Esophagus squamous epithelium (tissue), 5 donors: ENCODE data around the gene ANKFN1. TPM values are rescaled to one million over a fixed set of nuclear protein-coding genes. Genes with fewer than 3 reads are reported as not detected.

ENCODE experiments used
- DNase-seq: peaks from one replicate; lab custom pipeline; 2025; lab: John Stamatoyannopoulos, UW
- H3K27ac ChIP-seq, 4 donors: fragments of 200-600 bp; sonication (generic); one replicate each; pipeline ENCODE4 v1.5.1; 2016 to 2019; ENCODE audit warnings: mild to moderate bottlenecking in 1 of 4
- H3K27me3 ChIP-seq, 4 donors: fragments of 200-600 bp; sonication (generic); 1 replicate in 3 of 4; 2 replicates in 1 of 4; pipeline versions ENCODE4 v1.5.1 to v1.6.0; 2017 to 2021; ENCODE audit warnings: antibody characterized with exemption in 1 of 4
- H3K36me3 ChIP-seq, 3 donors: fragments of 200-600 bp; sonication (generic); one replicate each; pipeline ENCODE4 v1.5.1; 2016 to 2019
- H3K4me1 ChIP-seq, 3 donors: fragments of 200-600 bp; sonication (generic); one replicate each; pipeline ENCODE4 v1.5.1; 2017 to 2019
- H3K4me3 ChIP-seq, 4 donors: fragments of 200-600 bp; sonication (generic); 1 replicate in 3 of 4; 2 replicates in 1 of 4; pipeline ENCODE4 v1.5.1; 2016 to 2019; ENCODE audit warnings: mild to moderate bottlenecking in 2 of 4, moderate library complexity in 1 of 4
- H3K9me3 ChIP-seq, 3 donors: fragments of 200-600 bp; sonication (generic); one replicate each; pipeline ENCODE4 v1.5.1; 2016 to 2019
- POLR2A ChIP-seq, 4 donors: fragments of 450-650 bp; IDR thresholded peaks; one replicate each; pipeline ENCODE4 v1.6.1; 2017; ENCODE audit warnings: antibody characterized with exemption in 4 of 4, mild to moderate bottlenecking in 4 of 4, moderate library complexity in 3 of 4
- WGBS, 2 donors: methylation state at CpG; one replicate each; pipeline ENCODE4 v1.1.5; 2018; 5-methylcytosine and 5-hydroxymethylcytosine counted together
- intact Hi-C: fragments of 100-400 bp; cut with DNase I; formaldehyde crosslinking; loops from one replicate; pipeline ENCODE4 v1.15.0; 2022
- total RNA-seq, 4 donors: library from RNA; depleted of rRNA; stranded (reverse); fragments of >200 nt; gene quantifications; one replicate each; pipeline ENCODE4 v1.1.0, GENCODE V29; 2016
- TF ChIP-seq, protein P1 (sequence below), 6 experiments: fragments of 450-650 bp in 4 of 6; fragments of 200-600 bp in 2 of 6; sonication (generic) in 2 of 6; IDR thresholded peaks; one replicate each; pipeline ENCODE4 v1.5.1; 2016 to 2019; ENCODE audit warnings: antibody characterized with exemption in 6 of 6, mild to moderate bottlenecking in 4 of 6, moderate library complexity in 4 of 6
- donor health status: DM: yes; HTN: yes; CAD: no.

Gene ANKFN1
- total RNA-seq, 4 donors from 2014 or later: under 0.01 to 0.31 TPM; not detected in 2

DNA sequence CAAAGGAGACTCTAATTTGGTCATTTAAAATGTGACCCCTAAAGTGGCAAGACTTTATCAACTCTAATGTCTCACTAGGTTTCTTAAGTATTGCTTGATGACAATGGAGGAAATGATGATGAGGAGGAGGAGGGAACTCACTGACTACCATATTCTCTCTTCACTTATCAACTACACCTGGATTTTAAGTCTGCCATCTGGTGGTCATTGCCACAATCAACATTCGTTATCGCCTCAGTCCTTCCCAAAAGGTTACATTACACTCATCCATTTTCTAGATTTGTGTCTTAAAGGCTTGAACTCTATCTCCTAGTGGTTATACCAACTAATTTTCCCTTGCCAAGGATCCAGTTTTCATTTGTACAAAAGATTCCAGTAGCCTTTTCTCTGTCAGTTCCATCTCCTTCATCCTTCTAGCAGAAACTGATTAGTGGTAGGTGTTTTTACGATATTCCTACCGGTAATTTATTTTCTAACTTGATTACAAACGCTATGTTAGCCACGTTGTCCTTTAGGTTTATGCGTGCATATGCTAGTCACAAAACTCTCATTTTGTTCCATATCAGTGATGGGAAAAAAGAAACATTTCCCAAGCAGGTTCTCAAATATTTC is 325.7 kb downstream of the ANKFN1 start:
- intact Hi-C loops: no loop called here

DNA sequence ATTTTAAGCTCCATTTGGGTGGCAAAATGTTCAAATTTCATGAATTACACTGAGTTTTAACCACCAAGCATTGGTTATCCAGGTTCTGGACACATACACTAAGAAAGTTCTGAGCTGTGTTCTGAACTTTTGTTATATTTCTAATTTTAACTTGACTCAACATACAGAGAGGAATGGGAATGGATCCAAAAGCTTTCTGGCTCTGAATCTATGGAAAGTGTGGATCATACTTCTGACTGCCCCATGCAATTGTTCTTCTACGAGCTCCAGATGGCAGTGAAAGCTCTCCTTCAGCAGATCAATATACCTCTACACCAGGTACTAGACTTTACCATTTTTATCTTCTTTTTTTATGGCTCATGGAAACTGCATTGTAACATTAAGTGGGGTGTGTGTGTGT is 327.2 kb downstream of the ANKFN1 start:
- H3K27me3 ChIP-seq: no peaks in the 10 kb centered on the region
- no peaks in the 10 kb centered on the region for H3K9me3 ChIP-seq
- no peak overlapping the region for H3K27ac ChIP-seq
- DNase-seq: no peak
- intact Hi-C loops: no loop called here
- TF ChIP-seq POLR2A (IDR thresholded peaks at IDR 0.05): no peak
- TF ChIP-seq, protein P1, sequence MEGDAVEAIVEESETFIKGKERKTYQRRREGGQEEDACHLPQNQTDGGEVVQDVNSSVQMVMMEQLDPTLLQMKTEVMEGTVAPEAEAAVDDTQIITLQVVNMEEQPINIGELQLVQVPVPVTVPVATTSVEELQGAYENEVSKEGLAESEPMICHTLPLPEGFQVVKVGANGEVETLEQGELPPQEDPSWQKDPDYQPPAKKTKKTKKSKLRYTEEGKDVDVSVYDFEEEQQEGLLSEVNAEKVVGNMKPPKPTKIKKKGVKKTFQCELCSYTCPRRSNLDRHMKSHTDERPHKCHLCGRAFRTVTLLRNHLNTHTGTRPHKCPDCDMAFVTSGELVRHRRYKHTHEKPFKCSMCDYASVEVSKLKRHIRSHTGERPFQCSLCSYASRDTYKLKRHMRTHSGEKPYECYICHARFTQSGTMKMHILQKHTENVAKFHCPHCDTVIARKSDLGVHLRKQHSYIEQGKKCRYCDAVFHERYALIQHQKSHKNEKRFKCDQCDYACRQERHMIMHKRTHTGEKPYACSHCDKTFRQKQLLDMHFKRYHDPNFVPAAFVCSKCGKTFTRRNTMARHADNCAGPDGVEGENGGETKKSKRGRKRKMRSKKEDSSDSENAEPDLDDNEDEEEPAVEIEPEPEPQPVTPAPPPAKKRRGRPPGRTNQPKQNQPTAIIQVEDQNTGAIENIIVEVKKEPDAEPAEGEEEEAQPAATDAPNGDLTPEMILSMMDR (IDR thresholded peaks at IDR 0.05): no peak
- H3K36me3 ChIP-seq: no peaks in the 10 kb centered on the region
- 26 to 32% methylated on average over 1 of the region's 1 CpG for WGBS, 2 donors
- H3K4me3 ChIP-seq: no peak overlapping the region
- no peaks in the 10 kb centered on the region for H3K4me1 ChIP-seq

More for the DNA sequence above, 325.7 kb downstream of the ANKFN1 start:
- H3K36me3 ChIP-seq: no peaks in the 10 kb centered on the region
- no peaks in the 10 kb centered on the region for H3K9me3 ChIP-seq
- no peaks in the 10 kb centered on the region for H3K27me3 ChIP-seq
- H3K27ac ChIP-seq: no peak overlapping the region
- H3K4me3 ChIP-seq: no peak overlapping the region
- TF ChIP-seq POLR2A (IDR thresholded peaks at IDR 0.05): no peak
- TF ChIP-seq, protein P1 (IDR thresholded peaks at IDR 0.05): peak in 3 of 6 experiments; percentile 20 to 46 (median 31)
- no peak for DNase-seq
- 75 to 77% methylated on average over 7 of the region's 7 CpGs for WGBS, 2 donors
- no peaks in the 10 kb centered on the region for H3K4me1 ChIP-seq

DNA sequence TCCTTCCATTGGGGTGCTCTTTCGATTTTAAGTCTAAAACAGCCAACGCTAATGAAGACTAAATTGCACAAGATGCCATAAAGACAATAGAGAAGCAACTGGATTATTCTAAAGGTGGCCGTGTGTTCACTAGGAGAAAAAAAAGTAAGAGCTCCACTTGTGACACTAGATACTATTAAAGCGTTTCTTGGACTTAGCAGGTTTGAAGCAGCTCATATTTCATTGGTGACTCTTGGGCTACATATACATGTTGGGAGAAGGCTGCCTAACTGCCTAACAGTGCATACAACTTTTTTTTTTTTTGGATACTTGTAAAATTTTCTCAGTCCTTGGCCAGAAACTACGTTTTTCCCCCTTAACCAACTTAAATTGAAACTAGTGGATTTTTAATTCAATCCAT is 328.4 kb downstream of the ANKFN1 start:
- Histone ChIP-seq H3K27me3 (no peaks in the 10 kb centered on the region), H3K4me1 (no peaks in the 10 kb centered on the region), H3K27ac (no peak overlapping the region), H3K4me3 (no peak overlapping the region), H3K9me3 (no peaks in the 10 kb centered on the region), H3K36me3 (no peaks in the 10 kb centered on the region)
- intact Hi-C loops: no loop called here
- TF ChIP-seq POLR2A (IDR thresholded peaks at IDR 0.05): no peak
- TF ChIP-seq, protein P1 (IDR thresholded peaks at IDR 0.05): no peak
- 61 to 70% methylated on average over 5 of the region's 5 CpGs for WGBS, 2 donors
- no peak for DNase-seq

DNA sequence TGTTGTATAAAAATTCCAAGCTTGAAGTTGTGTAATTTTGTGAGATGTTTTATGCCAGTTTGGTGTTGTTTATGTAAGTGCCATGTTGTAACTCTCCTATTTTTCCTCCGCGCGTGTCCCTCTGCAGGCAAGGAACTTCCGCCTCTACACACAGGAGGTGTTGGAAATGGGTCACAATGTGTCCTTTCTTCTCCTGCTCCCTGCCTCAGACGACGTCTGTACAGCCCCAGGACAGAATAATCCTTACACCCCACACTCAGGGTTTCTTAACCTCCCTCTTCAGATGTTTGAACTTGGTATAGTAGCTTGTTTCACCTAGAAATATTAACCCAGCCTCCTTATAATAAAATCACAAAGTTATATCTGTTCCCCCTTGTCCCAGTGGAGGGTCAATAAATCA is 329.0 kb downstream of the ANKFN1 start:
- intact Hi-C loops: no loop called here
- 79 to 80% methylated on average over 6 of the region's 6 CpGs for WGBS, 2 donors
- H3K36me3 ChIP-seq: no peaks in the 10 kb centered on the region
- no peaks in the 10 kb centered on the region for H3K9me3 ChIP-seq
- no peak overlapping the region for H3K4me3 ChIP-seq
- H3K4me1 ChIP-seq: no peaks in the 10 kb centered on the region
- no peak for TF ChIP-seq POLR2A (IDR thresholded peaks at IDR 0.05)
- TF ChIP-seq, protein P1 (IDR thresholded peaks at IDR 0.05): no peak
- H3K27ac ChIP-seq: no peak overlapping the region
- no peaks in the 10 kb centered on the region for H3K27me3 ChIP-seq
- no peak for DNase-seq

DNA sequence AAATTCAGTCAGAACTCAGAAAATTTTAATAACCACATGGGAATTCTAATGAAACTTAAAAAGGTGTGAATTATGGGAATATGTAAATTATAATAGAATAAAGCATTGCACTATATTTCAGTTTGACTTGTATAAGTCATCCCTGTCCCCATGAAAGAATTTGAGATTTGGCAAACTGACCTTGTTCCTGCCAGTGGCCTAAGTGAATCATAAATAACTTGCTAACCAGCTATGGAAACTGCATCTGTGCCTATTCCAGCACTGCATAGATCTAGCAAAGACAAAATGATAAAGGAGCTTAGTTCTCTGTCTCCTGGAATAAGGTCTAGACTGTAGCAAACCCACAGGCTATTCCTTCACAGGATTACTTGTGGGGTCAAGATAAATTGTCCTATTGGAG is 333.5 kb downstream of the ANKFN1 start:
- TF ChIP-seq, protein P1 (IDR thresholded peaks at IDR 0.05): no peak
- TF ChIP-seq POLR2A (IDR thresholded peaks at IDR 0.05): no peak
- peaks cover 0 to 16% (median 0%) of the 10 kb centered on the region in 3 donors for H3K4me1 ChIP-seq
- H3K27me3 ChIP-seq: no peaks in the 10 kb centered on the region
- intact Hi-C loops: no loop called here
- DNase-seq: no peak
- no peaks in the 10 kb centered on the region for H3K9me3 ChIP-seq
- H3K4me3 ChIP-seq: no peak overlapping the region
- no peak overlapping the region for H3K27ac ChIP-seq
- H3K36me3 ChIP-seq: no peaks in the 10 kb centered on the region
